ENCODE data around the gene SNTA1. TPM values are rescaled to one million over a fixed set of nuclear protein-coding genes. Genes with fewer than 3 reads are reported as not detected.

Gene SNTA1
- polyA plus RNA-seq, 1 of the 3 experiments (the other 2 are of a cell fraction): 11.2 TPM

- TF ChIP-seq REST (IDR thresholded peaks at IDR 0.05; ENCODE audit: low read depth, low read length) (no peak), NFIC (IDR thresholded peaks at IDR 0.05; ENCODE audit: borderline replicate concordance) (no peak)
Observed at GRCh38 chr20:33475381-33476152, 32.0 kb upstream of the SNTA1 start (continued).

DNA sequence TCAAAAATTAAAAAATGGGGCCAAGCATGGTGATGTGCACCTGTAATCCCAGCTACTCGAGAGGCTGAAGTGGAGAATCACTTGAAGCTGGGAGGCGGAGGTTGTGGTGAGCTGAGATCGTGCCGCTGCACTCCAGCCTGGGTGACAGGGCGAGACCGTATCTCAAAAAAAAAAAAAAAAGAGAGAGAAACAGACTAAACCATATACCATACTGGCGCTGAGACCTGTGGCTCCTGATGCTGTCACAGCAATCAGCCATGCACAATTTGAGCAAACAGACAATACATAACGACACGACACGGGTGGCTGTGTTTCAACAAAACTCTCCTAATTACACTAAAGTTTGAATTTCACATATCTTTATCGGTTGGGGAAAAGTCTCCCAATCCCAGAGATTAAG is 31.4 kb upstream of the SNTA1 start:
- H3K9ac ChIP-seq: no peak overlapping the region
- no peaks in the 10 kb centered on the region for H3K79me2 ChIP-seq (ENCODE audit: insufficient read depth)
- DNase-seq: no peak
- 0 out of 2 replicates have a peak, but pooled peaks cover 7% of the 10 kb centered on the region for H3K27me3 ChIP-seq (ENCODE audit: insufficient read depth)
- H3K9me3 ChIP-seq: no peaks in the 10 kb centered on the region
- no peak overlapping the region for H3K4me2 ChIP-seq
- POLR2A ChIA-PET: interaction anchor here (1.1 kb wide), 1 partner anchor 20 kb away, joined by 3 read pairs; no protein-coding TSS in a partner anchor
- no peaks in the 10 kb centered on the region for H3K9me2 ChIP-seq
- H3K36me3 ChIP-seq (replicated peaks in 1 of 2; ENCODE audit: control insufficient read depth in 1 of 2, insufficient read depth in 2 of 2, low read length in 1 of 2): no peaks in the 10 kb centered on the region
- H3K4me1 ChIP-seq (ENCODE audit: control insufficient read depth in 1 of 2, insufficient read depth in 2 of 2, low read depth in 1 of 2, low read length in 1 of 2): peaks cover 0 to 3% of the 10 kb centered on the region in 2 experiments; a peak in 1 of 4 replicates
- no peak overlapping the region for H2AFZ ChIP-seq (ENCODE audit: low read depth)
- H3K4me3 ChIP-seq (ENCODE audit: low read depth in 2 of 2, low read length in 1 of 2): no peak overlapping the region
- no peaks in the 10 kb centered on the region for H3F3A ChIP-seq (replicated peaks; ENCODE audit: insufficient read depth)
- no peak overlapping the region for H3K27ac ChIP-seq (ENCODE audit: low read depth in 2 of 2, low read length in 1 of 2)
- 86% methylated on average over 11 of the region's 11 CpGs for WGBS (ENCODE audit: low lambda C conversion rate)
- CTCF ChIA-PET: interaction anchor here (1.7 kb wide), 1 partner anchor 11 kb away, joined by 3 read pairs; no protein-coding TSS in a partner anchor
- TF ChIP-seq FOXM1 (IDR thresholded peaks at IDR 0.05; ENCODE audit: low read depth) (no peak), RCOR1 (IDR thresholded peaks at IDR 0.05; ENCODE audit: low read length) (no peak), CHD2 (IDR thresholded peaks at IDR 0.05; ENCODE audit: low read length, partially characterized antibody) (no peak), SMC3 (IDR thresholded peaks at IDR 0.05; ENCODE audit: low read depth, low read length) (no peak), YY1 (IDR thresholded peaks at IDR 0.05; ENCODE audit: low read depth) (no peak)
- TF ChIP-seq, protein P1, sequence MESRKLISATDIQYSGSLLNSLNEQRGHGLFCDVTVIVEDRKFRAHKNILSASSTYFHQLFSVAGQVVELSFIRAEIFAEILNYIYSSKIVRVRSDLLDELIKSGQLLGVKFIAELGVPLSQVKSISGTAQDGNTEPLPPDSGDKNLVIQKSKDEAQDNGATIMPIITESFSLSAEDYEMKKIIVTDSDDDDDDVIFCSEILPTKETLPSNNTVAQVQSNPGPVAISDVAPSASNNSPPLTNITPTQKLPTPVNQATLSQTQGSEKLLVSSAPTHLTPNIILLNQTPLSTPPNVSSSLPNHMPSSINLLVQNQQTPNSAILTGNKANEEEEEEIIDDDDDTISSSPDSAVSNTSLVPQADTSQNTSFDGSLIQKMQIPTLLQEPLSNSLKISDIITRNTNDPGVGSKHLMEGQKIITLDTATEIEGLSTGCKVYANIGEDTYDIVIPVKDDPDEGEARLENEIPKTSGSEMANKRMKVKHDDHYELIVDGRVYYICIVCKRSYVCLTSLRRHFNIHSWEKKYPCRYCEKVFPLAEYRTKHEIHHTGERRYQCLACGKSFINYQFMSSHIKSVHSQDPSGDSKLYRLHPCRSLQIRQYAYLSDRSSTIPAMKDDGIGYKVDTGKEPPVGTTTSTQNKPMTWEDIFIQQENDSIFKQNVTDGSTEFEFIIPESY (IDR thresholded peaks at IDR 0.05; ENCODE audit: borderline replicate concordance, low read depth): no peak
- H4K20me1 ChIP-seq (ENCODE audit: insufficient read depth): no peaks in the 10 kb centered on the region

Measured in SK-N-SH (cell line).